NOMO-1 (cell line): ENCODE data around the gene RAB3IL1.
"Not testable (repeated sequence)": the region's sequence is repeated elsewhere in the genome, so short reads cannot be mapped to it uniquely, and the experiment has no call there.

Source experiments
- DNase-seq, 2 experiments: peaks; one replicate each; lab custom pipeline; 2025; ENCODE audit not compliant: unreplicated experiment in 2 of 2; lab: John Stamatoyannopoulos, UW

Gene RAB3IL1

DNA sequence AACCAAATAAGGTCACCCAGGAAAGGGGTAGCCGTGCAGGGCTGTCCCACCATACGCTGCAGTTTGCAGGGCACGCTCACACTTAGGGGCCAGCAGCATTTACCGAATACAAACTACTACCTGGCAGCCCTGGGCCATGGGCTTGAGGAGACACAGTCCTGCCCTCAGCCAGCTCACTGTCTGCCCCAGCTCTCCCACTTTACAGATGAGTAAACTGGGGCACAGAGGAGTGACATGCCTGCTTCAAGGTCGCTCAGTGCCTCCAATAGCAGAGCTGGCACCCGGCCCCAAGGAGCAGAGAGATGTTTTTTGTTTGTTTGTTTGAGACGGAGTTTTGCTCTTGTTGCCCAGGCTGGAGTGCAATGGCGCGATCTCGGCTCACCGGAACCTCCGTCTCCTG, 28.8 kb downstream of the RAB3IL1 start:
- DNase-seq: no peak

DNA sequence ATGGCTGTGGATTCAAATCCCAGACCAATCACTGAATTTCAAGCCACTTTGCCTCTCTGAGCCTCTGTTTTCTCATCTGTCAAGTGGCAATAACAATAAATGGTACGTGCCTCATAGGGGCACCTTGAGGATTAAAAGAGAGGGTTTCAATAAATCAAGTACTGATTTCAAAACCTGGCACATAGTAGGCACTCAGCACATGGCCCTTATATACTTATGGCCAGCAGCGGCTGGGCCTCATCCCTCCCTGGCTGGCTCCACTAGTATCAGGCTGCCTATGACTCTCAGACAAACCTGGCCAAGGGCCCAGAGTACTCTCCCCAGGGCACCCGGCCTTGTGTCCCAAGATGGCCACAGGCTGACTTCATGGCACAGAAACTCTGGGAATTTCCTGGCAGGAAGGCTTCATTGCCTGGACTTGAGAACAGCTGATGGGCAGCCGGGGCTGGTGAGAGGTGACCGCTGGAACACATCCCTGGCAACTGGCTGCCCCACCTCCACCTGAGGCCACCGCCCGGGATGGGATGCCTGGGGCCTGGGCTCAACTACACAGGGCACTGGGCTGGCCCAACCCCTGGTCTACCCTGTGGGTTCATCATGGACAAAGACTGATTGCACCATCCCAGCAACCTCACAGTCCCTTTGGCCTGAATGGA, 29.4 kb downstream of the RAB3IL1 start:
- DNase-seq: no peak

DNA sequence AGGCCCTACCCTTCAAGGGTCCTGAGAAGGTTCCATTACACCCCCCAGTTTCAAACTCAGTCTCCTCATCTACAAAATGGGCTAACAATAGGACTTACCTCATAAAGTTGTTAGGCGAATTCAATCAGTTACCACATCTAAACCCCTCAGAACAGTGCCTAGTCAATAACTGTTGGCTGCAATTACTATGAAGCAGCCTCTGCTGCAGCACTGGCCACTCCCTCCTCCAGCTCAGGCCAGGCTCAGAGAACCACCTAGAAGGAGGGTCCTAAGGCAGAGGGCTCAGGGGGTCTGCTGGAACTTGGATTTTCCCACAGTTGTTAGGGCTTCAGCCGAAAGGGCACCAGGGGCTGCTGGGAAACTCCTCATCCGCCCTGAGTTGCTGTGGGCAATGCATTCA, 30.7 kb downstream of the RAB3IL1 start:
- no peak for DNase-seq

DNA sequence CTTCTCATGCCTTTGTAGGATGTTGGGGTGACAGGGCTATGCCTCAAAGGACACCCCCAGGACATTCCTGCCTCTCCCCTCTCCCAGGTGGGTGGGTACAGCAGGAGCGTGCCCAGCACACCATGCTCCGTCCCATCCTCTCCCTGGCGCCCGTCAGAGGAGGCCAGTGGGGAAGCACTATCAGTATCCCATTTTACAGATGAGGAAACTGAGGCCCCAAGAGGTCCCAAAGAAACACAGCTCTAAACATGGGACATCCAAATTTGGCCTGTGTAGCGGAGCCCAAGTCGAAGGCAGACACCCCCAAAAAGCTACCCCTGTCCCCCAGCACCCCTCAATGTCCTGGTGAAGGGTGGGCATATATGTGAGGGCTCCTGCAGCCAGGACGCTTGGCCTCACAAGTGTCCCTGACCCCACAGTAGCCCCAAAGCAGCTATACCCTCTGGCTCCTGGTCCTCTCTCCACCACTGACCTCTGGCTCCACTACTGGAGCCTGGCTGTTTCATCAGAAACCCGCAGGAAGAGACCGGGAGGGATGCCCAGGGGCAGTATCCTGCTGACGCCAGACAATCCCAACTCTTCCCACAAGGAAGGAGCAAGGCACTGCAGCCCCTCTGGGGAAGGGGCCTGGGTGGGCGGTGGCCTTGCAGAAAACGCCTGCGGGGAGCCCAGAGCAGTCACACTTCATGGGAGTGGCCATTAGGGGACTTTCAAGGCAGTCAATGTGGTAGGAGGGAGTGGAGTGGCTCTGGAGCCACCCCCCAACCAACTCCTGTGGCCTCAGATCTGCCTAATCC, 31.4 kb downstream of the RAB3IL1 start:
- DNase-seq: no peak

DNA sequence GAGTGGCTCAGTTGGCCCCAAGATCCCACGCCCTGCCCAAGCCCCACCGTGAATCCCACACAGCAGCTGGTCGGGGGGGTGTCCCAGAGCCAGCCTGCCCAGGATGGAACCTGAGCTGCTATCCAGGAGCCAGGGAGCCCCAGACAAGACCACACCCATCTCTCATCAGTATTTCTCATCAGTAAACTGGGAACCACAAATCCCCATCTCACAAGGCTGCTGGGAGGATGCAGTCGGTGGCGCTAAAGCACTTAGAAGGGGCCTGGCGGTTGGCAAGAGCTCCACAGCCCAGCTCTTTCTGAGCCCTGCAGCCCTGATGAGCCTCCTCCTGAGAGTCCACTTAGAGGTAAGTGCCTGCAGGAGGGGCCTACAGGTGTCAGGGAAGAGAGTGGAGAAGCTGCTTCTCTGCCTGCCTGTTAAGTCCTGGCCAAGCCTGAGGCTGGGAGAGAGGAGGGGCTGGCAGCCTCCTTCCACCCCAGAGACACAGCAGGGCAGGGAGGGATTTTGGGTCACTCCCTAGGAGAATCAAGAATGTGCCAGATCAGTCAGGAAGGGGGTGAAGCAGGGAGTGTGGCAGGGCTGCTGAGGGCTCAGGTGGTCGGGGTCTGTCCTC, 32.1 kb downstream of the RAB3IL1 start:
- no peak for DNase-seq

DNA sequence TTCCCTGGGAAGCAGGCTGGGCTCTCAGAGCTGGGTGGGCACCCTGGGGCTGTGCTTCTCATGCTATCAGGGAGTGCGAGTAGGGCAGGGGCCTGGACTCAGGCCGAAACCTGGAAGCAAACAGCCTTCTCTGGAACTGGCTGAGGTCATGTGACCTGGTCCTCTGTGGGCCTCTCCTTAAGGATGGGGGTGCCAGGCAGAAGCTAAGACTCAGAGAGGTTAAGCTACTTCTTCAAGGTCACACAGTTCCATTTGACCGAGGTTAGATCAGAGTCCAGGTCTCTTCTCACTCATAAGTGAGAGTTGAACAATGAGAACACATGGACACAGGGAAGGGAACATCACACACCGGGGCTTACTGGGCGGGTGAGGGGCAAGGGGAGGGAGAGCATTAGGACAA, 33.4 kb downstream of the RAB3IL1 start:
- no peak for DNase-seq

DNA sequence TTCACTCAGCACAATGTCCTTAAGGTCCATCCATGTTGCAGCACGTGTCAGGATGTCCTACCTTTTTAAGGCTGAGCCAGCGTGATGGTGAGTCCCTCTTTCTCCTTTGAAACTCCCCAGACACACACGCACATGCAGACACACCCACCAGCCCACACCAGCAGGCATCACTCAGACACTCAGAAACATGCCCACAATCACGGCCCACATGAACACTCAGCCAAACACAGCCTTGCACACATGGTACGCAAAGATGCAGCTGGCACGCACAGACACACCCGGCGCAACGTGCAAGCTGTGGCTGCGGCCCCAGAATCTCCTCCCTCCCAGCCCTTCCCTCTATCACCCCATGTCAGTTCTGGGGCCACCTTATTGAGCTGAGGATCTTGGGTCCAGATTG, 34.0 kb downstream of the RAB3IL1 start:
- DNase-seq: no peak

DNA sequence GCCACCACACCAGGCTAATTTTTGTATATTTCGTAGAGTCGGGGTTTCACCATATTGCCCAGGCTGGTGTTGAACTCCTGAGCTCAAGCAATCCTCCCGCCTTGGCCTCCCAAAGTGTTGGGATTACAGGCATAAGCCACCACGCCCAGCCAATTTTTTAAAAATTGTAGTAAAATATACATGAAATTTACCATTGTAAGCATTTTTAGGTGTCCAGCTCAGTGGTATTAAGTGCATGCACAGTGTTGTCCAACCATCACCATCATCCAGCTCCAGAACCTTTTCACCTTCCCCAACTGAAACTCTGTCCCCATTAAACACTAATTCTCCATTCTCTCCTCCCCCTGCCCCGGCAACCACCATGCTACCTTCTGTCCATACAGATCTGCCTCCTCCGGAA, 34.5 kb downstream of the RAB3IL1 start:
- no peak for DNase-seq

DNA sequence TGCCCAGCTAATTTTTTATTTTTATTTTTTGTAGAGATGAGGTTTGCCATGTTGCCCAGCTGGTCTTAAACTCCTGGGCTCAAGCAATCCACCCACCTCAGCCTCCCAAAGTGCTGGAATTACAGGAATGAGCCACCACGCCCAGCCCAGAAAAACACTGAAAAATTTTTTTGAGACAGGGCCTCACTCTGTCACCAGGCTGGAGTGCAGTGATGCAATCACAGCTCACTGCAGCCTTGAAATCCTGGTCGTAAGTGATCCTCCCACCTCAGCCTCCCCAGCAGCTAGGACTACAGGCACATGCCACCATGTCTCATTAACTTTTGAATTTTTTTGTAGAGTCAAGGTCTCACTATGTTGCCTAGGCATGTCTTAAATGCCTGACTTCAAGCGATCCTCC, 35.1 kb downstream of the RAB3IL1 start:
- DNase-seq: not testable (repeated sequence)

DNA sequence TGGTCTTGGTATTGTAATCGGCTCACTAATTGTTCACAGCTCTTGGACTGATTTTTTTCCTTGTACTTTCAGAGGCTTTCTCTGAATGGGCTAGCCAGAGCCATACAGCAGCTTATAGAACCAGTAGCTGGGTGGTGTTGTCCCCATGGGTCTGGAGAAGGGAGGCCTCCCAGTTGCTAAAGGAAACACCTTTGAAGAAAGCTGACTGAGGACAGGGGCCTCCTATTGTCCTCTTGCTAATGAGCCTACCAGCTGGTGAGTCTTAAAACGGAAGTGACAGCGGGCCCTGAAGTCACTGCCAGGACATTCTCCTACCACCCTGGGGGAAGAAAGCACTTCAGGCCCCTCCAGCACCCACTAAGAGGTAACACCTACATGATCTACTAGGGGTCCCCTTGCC, 36.0 kb downstream of the RAB3IL1 start:
- DNase-seq: no peak

DNA sequence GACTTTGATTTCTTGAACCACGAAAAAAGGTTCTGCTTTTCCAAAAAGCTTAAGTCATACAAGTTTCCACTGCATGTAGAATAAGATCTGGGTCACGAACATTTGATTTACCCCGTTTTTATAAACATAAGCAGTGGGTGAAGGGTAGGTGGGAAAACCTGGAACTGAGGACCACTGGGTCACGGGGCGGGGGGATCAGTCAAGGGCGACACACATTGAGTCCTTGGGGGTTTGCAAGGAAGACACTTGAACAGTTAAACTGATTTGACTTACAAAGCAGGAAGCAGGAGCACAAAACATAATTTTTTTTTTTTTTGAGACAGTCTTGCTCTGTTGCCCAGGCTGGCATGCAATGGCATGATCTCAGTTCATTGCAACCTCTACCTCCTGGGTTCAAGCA, 36.9 kb downstream of the RAB3IL1 start:
- DNase-seq: no peak

DNA sequence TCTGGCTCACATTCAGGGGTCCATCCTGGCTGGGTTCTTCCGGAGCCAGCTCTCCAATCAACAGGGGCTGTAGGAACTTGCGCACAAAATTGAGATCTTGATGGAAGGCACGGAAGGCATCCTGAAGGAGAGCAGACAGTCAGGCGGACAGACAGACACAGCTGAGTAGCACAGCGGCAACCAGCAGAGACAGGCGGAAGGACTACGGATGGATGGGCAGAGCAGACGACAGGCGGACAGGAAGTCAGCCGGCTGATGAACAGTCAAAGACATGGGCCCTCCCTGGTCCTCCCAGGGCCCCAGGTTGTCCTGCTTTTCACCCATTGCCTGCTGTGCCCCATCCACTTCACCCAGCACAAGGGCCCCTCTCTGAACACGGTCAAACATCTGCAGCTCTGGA, 37.3 kb downstream of the RAB3IL1 start:
- no peak for DNase-seq

DNA sequence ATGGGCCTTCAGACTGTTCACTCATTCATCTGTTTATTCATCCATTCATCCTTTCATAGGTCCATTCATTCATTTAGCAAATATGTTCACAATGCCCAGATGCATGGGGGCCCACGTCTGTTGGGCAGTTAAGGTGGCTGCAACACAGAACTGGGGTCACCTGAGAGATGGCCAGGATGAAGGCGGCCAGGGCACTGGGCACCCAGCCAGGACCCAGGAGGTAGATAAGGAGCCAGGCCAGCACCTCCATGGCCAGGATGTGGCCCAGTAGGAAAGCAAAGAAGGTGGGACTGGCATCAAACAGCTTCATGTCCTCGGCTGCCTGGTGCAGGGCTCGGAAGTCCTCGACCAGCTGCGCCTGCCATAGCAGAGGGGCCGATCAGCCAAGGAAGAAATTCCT, 38.2 kb downstream of the RAB3IL1 start:
- DNase-seq: no peak

DNA sequence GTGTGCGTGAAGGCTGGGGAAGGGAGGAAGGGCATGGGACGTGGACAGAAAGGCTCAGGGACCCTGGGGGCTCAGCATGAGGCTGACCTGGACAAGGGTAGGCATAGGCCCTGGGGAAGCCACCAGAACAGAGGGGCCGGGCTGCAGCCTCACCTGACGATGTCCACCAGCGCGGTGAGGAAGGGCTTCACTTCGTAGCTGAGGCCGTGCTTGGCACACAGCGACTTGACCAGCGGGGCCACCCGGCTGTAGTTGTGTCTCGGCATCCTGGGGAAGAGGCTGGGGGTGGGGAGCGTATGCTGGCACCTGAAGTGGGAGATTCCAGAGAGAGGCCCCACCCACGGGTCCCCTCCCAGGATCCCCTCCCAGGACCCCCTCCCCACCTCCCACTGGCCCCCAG, 41.7 kb downstream of the RAB3IL1 start:
- DNase-seq: no peak

DNA sequence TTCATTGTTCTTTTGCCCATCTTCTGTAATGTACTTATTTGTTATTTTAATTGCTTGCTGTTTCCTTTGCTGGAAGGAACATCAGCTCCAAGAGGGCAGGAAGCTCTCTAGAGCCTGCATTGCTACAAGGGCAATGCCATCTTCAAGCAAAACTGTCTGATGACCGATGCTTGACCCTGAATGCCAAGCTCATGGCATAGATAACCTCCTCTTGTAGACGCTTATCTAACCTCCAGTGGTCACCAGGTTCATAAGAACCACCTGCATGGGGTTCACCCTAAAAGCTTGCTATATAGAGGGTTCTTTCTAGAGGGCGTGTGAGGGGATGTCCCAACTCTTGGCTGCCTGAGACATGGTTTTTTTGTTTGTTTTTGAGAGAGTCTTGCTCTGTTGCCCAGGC, 42.5 kb downstream of the RAB3IL1 start:
- DNase-seq: no peak

DNA sequence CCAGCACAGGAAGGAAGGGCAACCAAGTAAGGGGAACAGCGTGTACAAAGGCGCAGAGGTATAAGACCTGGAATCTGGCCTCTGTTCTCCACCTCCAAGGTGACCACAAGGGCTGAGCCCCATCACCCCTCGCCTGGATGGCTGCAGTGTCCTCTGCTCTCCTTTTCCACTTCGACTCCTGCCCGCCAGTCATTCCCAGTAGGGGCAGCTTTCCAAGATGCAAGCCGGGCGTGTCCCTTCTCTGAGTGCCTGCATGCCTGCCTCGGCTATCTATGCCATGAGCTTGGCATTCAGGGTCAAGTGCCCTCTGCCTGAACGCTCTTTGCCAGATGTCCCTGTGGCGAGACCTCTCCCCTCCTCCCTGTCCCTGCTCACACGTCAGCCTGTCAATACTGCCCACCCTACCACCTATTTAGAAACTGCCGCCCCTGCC, 43.0 kb downstream of the RAB3IL1 start:
- no peak for DNase-seq

DNA sequence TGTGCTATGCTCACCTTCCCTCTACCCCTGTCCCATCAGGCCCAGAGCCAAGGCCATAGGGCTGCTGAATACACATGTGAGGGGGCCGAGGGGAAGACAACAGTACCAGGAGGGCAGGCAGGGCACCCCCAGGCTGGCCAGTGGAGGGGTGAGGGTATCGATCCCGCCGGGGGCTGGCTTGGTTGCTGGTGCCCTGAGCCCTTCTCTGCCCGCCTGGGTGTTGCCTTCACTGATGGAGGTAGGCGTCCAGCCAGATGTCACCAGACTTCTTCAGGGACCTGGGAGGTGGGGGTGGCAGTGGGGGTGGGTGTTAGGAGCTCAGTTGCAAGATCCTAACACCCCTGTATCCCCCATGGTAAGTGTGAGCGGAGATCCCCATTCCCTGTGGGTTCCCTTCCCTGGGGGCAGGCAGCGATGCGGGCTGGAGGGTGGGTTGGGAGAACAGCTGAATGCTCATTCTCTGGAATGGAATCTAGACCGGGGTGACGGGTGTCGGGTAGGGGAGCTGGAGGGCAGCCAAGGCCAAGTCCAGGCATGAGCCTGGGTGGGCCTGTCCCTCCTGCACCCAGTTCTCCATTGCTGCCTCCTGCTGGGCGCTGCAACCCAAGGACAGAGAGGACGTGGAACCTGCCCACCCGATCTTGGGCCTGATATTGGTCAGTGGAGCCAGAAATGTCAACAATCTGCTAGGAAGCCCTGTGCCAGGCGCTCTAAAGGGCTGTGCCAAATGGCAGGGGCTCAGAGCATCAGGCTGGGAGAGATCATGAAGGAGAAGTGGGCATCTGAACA, 43.6 kb downstream of the RAB3IL1 start:
- DNase-seq: no peak

DNA sequence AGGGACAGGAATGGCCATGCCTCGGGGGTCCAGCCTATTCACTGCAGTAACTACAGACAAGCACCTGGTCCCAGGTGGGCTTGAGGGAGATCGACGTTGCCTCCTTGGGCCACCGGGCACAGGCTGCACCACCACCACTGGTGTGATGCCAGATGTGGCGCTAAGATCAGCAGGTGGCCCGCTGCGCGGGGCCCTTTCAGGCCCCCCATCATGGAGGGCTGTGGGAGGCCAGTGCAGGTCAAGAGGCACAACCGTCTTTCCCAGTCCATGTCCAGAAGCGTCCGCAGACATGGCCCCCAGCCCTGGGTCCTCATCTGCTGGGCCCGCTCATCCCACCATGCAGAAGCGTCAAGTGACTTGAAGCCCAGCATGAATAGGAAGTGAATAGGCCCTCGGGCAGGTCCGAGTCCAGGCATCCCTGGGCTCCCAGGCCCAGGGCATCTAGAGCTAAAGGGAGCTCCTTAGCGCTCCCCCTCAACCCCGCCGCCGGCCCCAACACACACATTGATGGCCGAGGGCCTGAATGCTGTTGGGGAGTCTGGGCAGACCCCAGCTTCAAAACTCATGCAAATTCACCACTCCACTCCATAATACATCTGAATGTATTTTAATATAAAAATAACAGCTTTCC, 44.3 kb downstream of the RAB3IL1 start:
- DNase-seq: no peak

DNA sequence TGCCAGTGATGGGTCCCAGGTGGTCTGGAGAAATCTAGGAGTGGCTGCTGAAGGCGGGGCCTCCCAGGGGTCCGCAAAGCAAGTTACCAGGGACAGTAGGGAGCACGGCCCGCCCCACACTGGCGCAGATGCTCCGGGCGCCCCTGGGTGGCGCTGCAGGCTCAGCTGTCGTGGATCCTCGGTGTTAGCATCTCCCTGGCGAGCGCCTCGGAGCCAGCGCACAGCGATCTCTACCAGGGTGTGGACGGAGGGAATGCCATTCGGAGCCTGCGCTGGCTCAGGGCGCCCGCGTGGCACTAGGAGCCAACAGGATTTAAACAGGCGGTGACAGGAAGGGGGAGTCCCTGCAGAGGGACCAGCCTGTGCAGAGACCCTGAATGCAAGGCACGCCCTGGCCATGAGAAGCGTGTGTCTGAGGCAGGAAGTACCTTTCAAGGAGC, 46.2 kb downstream of the RAB3IL1 start:
- DNase-seq: peak; percentile 36 to 66

DNA sequence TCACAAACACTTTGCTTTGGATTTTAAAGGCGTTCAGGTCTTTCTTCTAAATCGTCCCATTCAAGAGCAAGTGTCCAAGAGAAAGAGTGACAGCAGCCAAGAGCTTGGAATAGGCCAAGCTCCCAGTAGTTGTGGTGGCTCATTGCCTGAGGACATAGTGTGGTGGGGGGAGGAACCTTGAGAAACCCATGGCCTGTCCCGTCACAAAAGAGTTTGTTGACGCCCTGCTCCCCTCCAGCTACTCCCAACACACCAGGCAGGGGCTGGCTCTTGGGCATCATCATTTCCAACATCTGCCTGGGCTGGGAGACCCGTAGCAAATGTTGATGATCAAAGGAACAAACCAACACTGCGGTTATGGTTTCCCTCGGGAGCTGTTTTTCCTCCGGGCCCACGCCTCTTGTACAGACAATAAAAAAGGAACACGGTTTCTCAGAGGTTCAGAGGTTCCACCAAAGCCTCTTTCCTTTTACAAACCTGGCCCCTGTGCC, 46.8 kb downstream of the RAB3IL1 start:
- DNase-seq: no peak
